AG04450 (cell line): Measurements from ENCODE around the gene ZNF358. TPM values are rescaled to one million over a fixed set of nuclear protein-coding genes. Genes with fewer than 3 reads are reported as not detected.

ENCODE experiments used
- CTCF ChIA-PET: fragments of 300-600, 350-600 bp; formaldehyde crosslinking; extraction: SDS; loops from one replicate; lab custom pipeline; 2022; ENCODE audit warnings: antibody characterized with exemption, inconsistent platforms; lab: Charles Lee
- POLR2A ChIA-PET: fragments of 350-600 bp; formaldehyde crosslinking; extraction: SDS; loops from one replicate; lab custom pipeline; 2021; ENCODE audit warnings: antibody characterized with exemption, inconsistent platforms; lab: Yijun Ruan, JAX
- DNase-seq: peaks from one replicate; pipeline ENCODE4 v3.0.0-alpha.2; 2011; ENCODE audit warnings: low read depth, low spot score
- H3K27ac ChIP-seq: one replicate; pipeline ENCODE4 v1.5.1; 2012; ENCODE audit warnings: low read depth, low read length, control low read depth
- H3K27me3 ChIP-seq: one replicate; pipeline ENCODE4 v1.6.0; 2012; ENCODE audit warnings: low read length; ENCODE audit not compliant: control insufficient read depth, insufficient read depth
- H3K4me3 ChIP-seq: 2 replicates; pipeline ENCODE4 v1.5.1; 2011; ENCODE audit warnings: mild to moderate bottlenecking, low read depth, low read length, control low read depth
- H3K9me3 ChIP-seq: 2 replicates; pipeline ENCODE4 v1.5.1; 2012; ENCODE audit warnings: low read length; ENCODE audit not compliant: control insufficient read depth, insufficient read depth
- polyA plus RNA-seq: library from polyadenylated mRNA; depleted of rRNA; stranded (reverse); fragments of >200 nt; gene quantifications from 2 replicates; pipeline ENCODE4 v1.2.3, GENCODE V29; 2011
- TF ChIP-seq, protein P1 (sequence below): IDR thresholded peaks from 2 replicates; pipeline ENCODE4 v1.5.1; 2011; ENCODE audit warnings: low read depth, low read length, control low read depth, inconsistent platforms

ZNF358 gene
- polyA plus RNA-seq, 1 experiment = 20.7 TPM

DNA sequence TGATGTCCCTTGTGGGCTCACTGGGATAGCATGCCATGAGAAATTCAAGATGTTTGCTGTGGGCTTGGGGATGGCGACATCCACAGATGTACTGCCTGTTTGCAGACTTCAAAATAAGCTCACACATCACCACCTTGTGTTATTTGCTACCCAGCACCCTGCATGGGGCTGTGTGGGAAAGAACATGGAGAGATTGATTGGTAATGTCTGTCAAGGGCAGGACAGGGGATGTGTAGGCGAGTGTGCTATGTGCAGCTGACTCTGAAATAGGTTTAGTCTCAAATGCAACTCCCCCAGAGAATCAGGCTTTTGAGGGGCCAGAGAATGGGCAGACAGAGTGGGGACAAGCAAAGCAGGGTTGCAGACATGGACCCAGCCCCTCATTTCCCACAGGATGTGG is 44.4 kb downstream of the ZNF358 start:
- Histone ChIP-seq H3K4me3 (no peak overlapping the region), H3K9me3 (peaks cover 12% of the 10 kb centered on the region; the same call in 1 of the 2 replicates), H3K27ac (no peak overlapping the region), H3K27me3 (no peaks in the 10 kb centered on the region)
- POLR2A ChIA-PET = no interaction called here
- no peak for DNase-seq
- TF ChIP-seq, protein P1, sequence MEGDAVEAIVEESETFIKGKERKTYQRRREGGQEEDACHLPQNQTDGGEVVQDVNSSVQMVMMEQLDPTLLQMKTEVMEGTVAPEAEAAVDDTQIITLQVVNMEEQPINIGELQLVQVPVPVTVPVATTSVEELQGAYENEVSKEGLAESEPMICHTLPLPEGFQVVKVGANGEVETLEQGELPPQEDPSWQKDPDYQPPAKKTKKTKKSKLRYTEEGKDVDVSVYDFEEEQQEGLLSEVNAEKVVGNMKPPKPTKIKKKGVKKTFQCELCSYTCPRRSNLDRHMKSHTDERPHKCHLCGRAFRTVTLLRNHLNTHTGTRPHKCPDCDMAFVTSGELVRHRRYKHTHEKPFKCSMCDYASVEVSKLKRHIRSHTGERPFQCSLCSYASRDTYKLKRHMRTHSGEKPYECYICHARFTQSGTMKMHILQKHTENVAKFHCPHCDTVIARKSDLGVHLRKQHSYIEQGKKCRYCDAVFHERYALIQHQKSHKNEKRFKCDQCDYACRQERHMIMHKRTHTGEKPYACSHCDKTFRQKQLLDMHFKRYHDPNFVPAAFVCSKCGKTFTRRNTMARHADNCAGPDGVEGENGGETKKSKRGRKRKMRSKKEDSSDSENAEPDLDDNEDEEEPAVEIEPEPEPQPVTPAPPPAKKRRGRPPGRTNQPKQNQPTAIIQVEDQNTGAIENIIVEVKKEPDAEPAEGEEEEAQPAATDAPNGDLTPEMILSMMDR = no peak
- CTCF ChIA-PET = interaction anchor here (1.2 to 2.8 kb wide), 2 partner anchors 8 to 121 kb away, joined by 4 to 21 read pairs; partner anchors contain the start of gene TRAPPC5

DNA sequence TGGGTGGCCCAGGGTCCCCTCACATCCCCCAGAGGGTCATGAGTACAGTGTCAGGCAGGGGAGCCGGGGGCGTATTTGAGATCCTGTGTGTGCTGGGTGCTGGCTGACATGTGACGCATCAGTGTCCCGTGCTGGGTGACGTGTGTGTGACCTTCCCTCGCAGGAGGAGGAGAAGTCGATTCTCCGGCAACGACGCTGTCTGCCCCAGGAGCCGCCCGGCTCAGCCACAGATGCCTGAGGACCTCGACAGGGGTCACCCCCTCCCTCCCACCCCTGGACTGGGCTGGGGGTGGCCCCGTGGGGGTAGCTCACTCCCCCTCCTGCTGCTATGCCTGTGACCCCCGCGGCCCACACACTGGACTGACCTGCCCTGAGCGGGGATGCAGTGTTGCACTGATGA is 45.4 kb downstream of the ZNF358 start:
- CTCF ChIA-PET = no interaction called here
- no peaks in the 10 kb centered on the region for H3K27me3 ChIP-seq
- TF ChIP-seq, protein P1 = no peak

DNA sequence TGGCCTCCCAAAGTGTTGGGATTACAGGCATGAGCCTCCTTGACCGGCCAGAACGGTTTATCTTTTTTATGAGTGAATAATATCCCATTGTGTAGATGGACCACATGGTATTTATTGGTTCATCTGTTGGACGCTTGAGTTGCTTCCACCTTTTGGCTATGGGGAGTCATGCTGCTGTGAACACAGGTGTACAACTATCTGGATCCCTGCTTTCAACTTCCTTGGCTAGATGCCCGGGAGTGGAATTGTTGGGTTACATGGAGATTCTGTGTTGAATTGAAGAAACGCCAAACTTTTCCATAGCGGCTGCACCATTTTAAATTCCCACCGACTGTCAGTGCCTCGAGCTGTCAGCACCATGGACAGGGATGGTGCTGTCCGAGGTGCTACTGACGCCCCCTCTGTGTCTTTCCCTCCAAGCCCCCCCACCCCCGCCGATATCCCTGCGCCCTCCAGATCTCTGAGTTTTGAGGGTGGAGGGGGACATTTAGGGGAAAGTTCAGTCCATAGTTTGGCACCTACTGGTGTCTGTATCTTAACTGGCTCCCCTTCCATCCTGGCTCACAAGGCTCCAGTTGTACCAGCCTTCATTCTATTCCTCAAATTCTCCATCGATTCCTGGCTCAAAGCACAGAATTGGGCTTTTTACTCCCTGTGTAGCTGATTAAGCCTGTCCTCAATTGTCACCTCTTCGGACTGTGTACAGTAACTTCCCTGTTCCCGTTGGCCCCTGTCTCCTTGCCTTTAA is 46.9 kb downstream of the ZNF358 start:
- DNase-seq = no peak
- no peak overlapping the region for H3K27ac ChIP-seq
- ChIA-PET POLR2A (interaction anchor here (0.7 kb wide), 1 partner anchor 46 kb away, joined by 5 read pairs; no protein-coding TSS in a partner anchor), CTCF (interaction anchor here (0.6 to 1.3 kb wide), 4 partner anchors 30 to 380 kb away, joined by 3 to 7 read pairs (median 3); no protein-coding TSS in a partner anchor)
- H3K4me3 ChIP-seq = no peak overlapping the region
- TF ChIP-seq, protein P1 = no peak
- H3K27me3 ChIP-seq = no peaks in the 10 kb centered on the region
- H3K9me3 ChIP-seq = peaks cover 9% of the 10 kb centered on the region; the same call in 1 of the 2 replicates

More for the DNA sequence above, 45.4 kb downstream of the ZNF358 start:
- POLR2A ChIA-PET = no interaction called here
- peaks cover 9% of the 10 kb centered on the region; the same call in 1 of the 2 replicates for H3K9me3 ChIP-seq
- DNase-seq = no peak
- no peak overlapping the region for H3K27ac ChIP-seq
- no peak overlapping the region for H3K4me3 ChIP-seq

DNA sequence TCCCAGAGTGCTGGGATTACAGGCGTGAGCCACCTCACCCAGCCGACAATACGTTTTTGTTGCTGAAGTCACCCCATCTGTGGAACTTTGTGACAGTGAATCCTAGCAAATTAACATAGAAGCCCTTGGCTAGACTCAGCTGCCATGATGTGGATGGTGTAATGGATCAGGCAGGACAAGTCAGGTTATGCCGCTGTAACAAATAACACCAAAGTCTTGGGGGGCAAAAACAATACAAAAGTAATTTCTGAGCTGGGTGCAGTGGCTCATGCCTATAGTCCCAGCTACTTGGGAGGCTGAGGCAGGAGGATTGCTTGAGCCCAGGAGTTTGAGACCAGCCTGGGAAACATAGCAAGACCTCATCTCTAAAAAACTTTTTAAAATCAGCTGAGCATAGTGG is 49.0 kb downstream of the ZNF358 start:
- Histone ChIP-seq H3K4me3 (no peak overlapping the region), H3K27ac (no peak overlapping the region), H3K27me3 (no peaks in the 10 kb centered on the region), H3K9me3 (peaks cover 3% of the 10 kb centered on the region; the same call in 1 of the 2 replicates)
- DNase-seq = no peak
- CTCF ChIA-PET = interaction anchor here (0.6 to 6.5 kb wide), 3 partner anchors 9 to 236 kb away, joined by 3 to 191 read pairs (median 80); partner anchors contain the start of gene TRAPPC5
- POLR2A ChIA-PET = no interaction called here
- TF ChIP-seq, protein P1 = no peak

DNA sequence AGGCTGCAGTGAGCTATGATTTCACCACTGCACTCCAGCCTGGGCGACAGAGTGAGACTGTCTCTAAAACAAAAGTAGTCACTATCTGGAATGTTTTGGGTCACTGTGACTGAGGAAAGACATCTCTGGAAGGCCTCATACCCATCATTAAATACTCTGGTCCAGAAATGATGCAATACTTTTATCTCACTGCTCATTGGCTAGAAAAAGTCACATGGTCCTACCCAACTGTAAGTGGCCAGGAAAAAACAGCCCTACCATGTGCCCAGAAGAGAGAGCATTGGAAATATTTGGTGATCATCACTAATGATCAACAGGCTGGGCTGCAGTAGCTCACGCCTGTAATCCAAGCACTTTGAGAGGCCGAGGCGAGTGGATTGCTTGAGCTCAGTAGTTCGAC is 49.4 kb downstream of the ZNF358 start:
- POLR2A ChIA-PET = no interaction called here
- TF ChIP-seq, protein P1 = no peak
- CTCF ChIA-PET = interaction anchor here (0.6 to 6.5 kb wide), 3 partner anchors 9 to 235 kb away, joined by 3 to 191 read pairs (median 80); partner anchors contain the start of gene TRAPPC5
- Histone ChIP-seq H3K27ac (no peak overlapping the region), H3K9me3 (peaks cover 2% of the 10 kb centered on the region; the same call in 1 of the 2 replicates), H3K27me3 (no peaks in the 10 kb centered on the region), H3K4me3 (no peak overlapping the region)
- no peak for DNase-seq
